T1000 (cell line): ENCODE measurements around the gene UNG.

Source experiments
- DNase-seq: peaks from one replicate; lab custom pipeline; 2025; ENCODE audit warnings: mixed read lengths; lab: John Stamatoyannopoulos, UW

Gene UNG

GRCh38 chr12:109156036-109156435, 58.6 kb downstream of the UNG start:
- no peak for DNase-seq

GRCh38 chr12:109156586-109156985, 59.2 kb downstream of the UNG start:
- DNase-seq, result no peak

- DNase-seq, result no peak
Observed at GRCh38 chr12:109157986-109158385, 60.6 kb downstream of the UNG start.

GRCh38 chr12:109160433-109160832, 63.0 kb downstream of the UNG start:
- no peak for DNase-seq
